NB4 (cell line): ENCODE results near the gene TMEM217.
"Not testable (repeated sequence)": the region's sequence is repeated elsewhere in the genome, so short reads cannot be mapped to it uniquely, and the experiment has no call there.

Experiments used
- DNase-seq: peaks from one replicate; pipeline ENCODE4 v3.0.0; 2010; ENCODE audit warnings: low read depth
- H3K4me3 ChIP-seq: one replicate; pipeline ENCODE4 v1.5.1; 2011; ENCODE audit warnings: mild to moderate bottlenecking, low read depth, low read length, moderate library complexity
- CTCF ChIP-seq: IDR thresholded peaks from one replicate; pipeline ENCODE4 v1.5.1; 2012; ENCODE audit warnings: low read depth, low read length
- MAX ChIP-seq: IDR thresholded peaks from 2 replicates; pipeline ENCODE4 v1.6.1; 2011; ENCODE audit warnings: low read depth, low read length
- MYC ChIP-seq: IDR thresholded peaks from 2 replicates; pipeline ENCODE4 v1.6.1; 2011; ENCODE audit warnings: low read depth, low read length
- POLR2A ChIP-seq: IDR thresholded peaks from 2 replicates; pipeline ENCODE4 v1.6.1; 2011; ENCODE audit warnings: mild to moderate bottlenecking; ENCODE audit not compliant: insufficient read length; ENCODE audit errors: extremely low read depth

TMEM217 gene

GRCh38 chr6:37303091-37303660, 45.2 kb upstream of the TMEM217 start:
- TF ChIP-seq MYC (no peak), CTCF (no peak), POLR2A (no peak), MAX (no peak)
- DNase-seq = no peak
- H3K4me3 ChIP-seq = no peak overlapping the region

GRCh38 chr6:37302086-37302686, 44.2 kb upstream of the TMEM217 start:
- TF ChIP-seq CTCF (no peak), MAX (no peak), POLR2A (no peak), MYC (no peak)
- DNase-seq = no peak
- H3K4me3 ChIP-seq = no peak overlapping the region

- DNase-seq = no peak
- no peak overlapping the region for H3K4me3 ChIP-seq
- TF ChIP-seq CTCF = no peak
- no peak for TF ChIP-seq MYC
- TF ChIP-seq MAX = no peak
- no peak for TF ChIP-seq POLR2A
These were observed 42.0 kb upstream of the TMEM217 start for GRCh38 chr6:37299990-37300389.

GRCh38 chr6:37298958-37299357, 41.0 kb upstream of the TMEM217 start:
- no peak for DNase-seq
- TF ChIP-seq MAX = no peak
- no peak for TF ChIP-seq POLR2A
- TF ChIP-seq MYC = no peak
- TF ChIP-seq CTCF = no peak
- H3K4me3 ChIP-seq = no peak overlapping the region

- not testable (repeated sequence) for DNase-seq
These were observed 39.7 kb upstream of the TMEM217 start for GRCh38 chr6:37297637-37298036.

GRCh38 chr6:37293426-37293825, 35.5 kb upstream of the TMEM217 start:
- TF ChIP-seq CTCF = no peak
- TF ChIP-seq POLR2A = no peak
- no peak for TF ChIP-seq MYC
- no peak for TF ChIP-seq MAX
- no peak for DNase-seq
- H3K4me3 ChIP-seq = no peak overlapping the region

More at GRCh38 chr6:37297637-37298036, 39.7 kb upstream of the TMEM217 start:
- H3K4me3 ChIP-seq = not testable (repeated sequence)
